Measurements from ENCODE around the gene APBA1.

- TF ChIP-seq CTCF (IDR thresholded peaks at IDR 0.05; ENCODE audit: extremely low read depth in 1 of 2, insufficient read depth in 1 of 2, low read depth in 1 of 2, low read length in 2 of 2) (no peak), POLR2A (IDR thresholded peaks at IDR 0.05; ENCODE audit: low read depth, low read length) (no peak), POLR2AphosphoS5 (IDR thresholded peaks at IDR 0.05; ENCODE audit: insufficient read depth, low read depth, low read length) (no peak), MYC (IDR thresholded peaks at IDR 0.05; ENCODE audit: low read depth, low read length) (no peak), MAX (IDR thresholded peaks at IDR 0.05; ENCODE audit: insufficient read depth, insufficient read length) (no peak), EZH2 (IDR thresholded peaks at IDR 0.05; ENCODE audit: borderline replicate concordance, low read depth, low read length, severe bottlenecking) (no peak), JUN (IDR thresholded peaks at IDR 0.05; ENCODE audit: borderline replicate concordance, insufficient read depth, insufficient read length, low read depth) (no peak)
These were observed 177.4 kb downstream of the APBA1 start for GRCh38 chr9:69494763-69495162.
